ENCODE measurements around the gene CLDN14.
"Not testable (repeated sequence)": the region's sequence is repeated elsewhere in the genome, so short reads cannot be mapped to it uniquely, and the experiment has no call there.

Gene CLDN14

DNA sequence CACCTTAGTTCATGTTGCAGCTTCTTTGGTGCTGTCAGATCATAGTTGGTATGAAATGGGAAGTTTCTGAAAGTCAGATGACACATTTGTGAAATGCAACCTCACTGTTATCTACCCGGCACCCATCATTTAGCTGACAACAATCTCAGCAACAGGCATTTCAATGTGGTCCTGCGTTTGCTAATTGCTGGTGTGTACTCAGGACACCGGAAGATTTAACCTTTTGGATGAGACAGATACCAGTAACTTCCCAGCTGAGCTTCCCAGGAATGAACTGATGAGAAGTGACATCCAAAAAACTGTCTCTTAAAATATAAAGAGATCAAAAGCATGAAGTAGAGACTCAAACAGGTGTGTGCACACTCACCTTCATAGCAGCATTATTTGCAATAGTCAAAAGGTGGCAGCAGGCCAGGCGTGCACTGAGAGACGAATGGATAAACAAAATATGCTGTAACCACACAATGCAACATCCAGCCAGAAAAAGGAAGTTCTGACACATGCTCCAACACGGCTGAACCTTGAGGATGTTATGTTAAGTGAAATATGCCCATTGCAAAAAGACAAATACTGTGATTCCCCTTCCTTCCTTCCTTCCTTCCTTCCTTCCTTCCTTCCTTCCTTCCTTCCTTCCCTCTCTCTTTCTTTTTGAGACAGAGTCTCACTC is 7.9 kb upstream of the CLDN14 start:
- no peaks in the 10 kb centered on the region for H3K9me3 Mint-ChIP-seq
- peaks cover 4% of the 10 kb centered on the region for H3K4me1 Mint-ChIP-seq
- no peak overlapping the region for H3K27ac Mint-ChIP-seq
- ATAC-seq (ENCODE audit: low read depth) = peak; percentile 39
- no peaks in the 10 kb centered on the region for H3K27me3 Mint-ChIP-seq
- no peak overlapping the region for H3K4me3 Mint-ChIP-seq
- no peak for DNase-seq (ENCODE audit: low spot score in 2 of 2)
- H3K36me3 Mint-ChIP-seq = no peaks in the 10 kb centered on the region

- no peak for ATAC-seq (ENCODE audit: low read depth)
Measured at GRCh38 chr21:36486246-36486645, 6.3 kb upstream of the CLDN14 start.

GRCh38 chr21:36485476-36485875 is 5.6 kb upstream of the CLDN14 start:
- Mint-ChIP-seq H3K27ac (no peak overlapping the region), H3K36me3 (no peaks in the 10 kb centered on the region), H3K27me3 (peaks cover 3% of the 10 kb centered on the region), H3K4me3 (no peak overlapping the region), H3K9me3 (no peaks in the 10 kb centered on the region), H3K4me1 (peaks cover 4% of the 10 kb centered on the region)
- DNase-seq (ENCODE audit: low spot score in 2 of 2) (no peak), ATAC-seq (ENCODE audit: low read depth) (no peak)

More at GRCh38 chr21:36486246-36486645, 6.3 kb upstream of the CLDN14 start:
- DNase-seq (ENCODE audit: low spot score in 2 of 2) = no peak
- no peak overlapping the region for H3K4me3 Mint-ChIP-seq
- no peak overlapping the region for H3K27ac Mint-ChIP-seq
- peaks cover 4% of the 10 kb centered on the region for H3K4me1 Mint-ChIP-seq
- H3K9me3 Mint-ChIP-seq = no peaks in the 10 kb centered on the region
- H3K27me3 Mint-ChIP-seq = peaks cover 3% of the 10 kb centered on the region
- no peaks in the 10 kb centered on the region for H3K36me3 Mint-ChIP-seq

- no peaks in the 10 kb centered on the region for H3K9me3 Mint-ChIP-seq
- H3K4me3 Mint-ChIP-seq = no peak overlapping the region
- ATAC-seq (ENCODE audit: low read depth) = no peak
- peaks cover 10% of the 10 kb centered on the region for H3K27me3 Mint-ChIP-seq
- no peak overlapping the region for H3K27ac Mint-ChIP-seq
- H3K4me1 Mint-ChIP-seq = peaks cover 3% of the 10 kb centered on the region
- H3K36me3 Mint-ChIP-seq = no peaks in the 10 kb centered on the region
- DNase-seq (ENCODE audit: low spot score in 2 of 2) = no peak
Measured at GRCh38 chr21:36483095-36483494, 3.2 kb upstream of the CLDN14 start.

DNA sequence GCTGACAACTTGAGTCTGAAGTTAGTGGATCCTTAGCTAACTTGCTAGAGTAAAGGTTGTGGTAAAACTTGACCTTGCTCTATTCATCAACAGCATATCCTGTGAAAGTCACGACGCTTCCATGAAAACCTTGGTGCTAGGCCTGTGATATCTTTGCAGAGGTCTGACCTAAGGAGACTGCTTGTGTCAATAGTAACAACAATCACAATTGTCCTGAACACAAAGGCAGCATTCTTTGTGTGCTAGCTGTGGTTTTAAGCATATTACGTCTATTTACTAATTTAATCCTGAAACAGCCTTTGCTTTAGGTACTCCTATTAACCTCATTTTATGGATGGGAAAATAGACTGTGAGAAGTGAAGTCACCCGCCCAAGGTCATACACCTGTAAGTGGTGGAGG is 2.8 kb upstream of the CLDN14 start:
- Mint-ChIP-seq H3K4me1 (no peaks in the 10 kb centered on the region), H3K9me3 (no peaks in the 10 kb centered on the region), H3K27ac (no peak overlapping the region), H3K27me3 (peaks cover 10% of the 10 kb centered on the region), H3K36me3 (no peaks in the 10 kb centered on the region), H3K4me3 (no peak overlapping the region)
- ATAC-seq (ENCODE audit: low read depth) = no peak
- DNase-seq (ENCODE audit: low spot score in 2 of 2) = no peak

DNA sequence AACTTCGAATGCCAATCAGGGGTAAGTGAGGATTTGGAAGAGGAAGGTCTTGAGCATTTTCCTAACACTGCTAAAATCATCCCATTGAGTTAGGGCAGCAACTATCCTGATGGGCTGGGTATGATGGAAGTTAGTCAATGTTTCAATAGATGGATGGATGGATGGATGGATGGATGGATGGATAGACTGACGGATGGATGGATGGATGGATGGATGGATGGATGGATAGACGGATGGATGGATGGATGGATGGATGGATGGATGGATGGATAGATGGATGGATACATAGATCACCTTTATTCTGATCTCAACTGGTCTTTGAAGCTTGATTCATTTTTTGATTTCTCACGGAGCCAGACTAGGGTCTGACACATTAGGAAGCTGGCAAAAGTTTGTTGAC is 2.3 kb upstream of the CLDN14 start:
- Mint-ChIP-seq H3K4me1 (no peaks in the 10 kb centered on the region), H3K27ac (no peak overlapping the region), H3K36me3 (no peaks in the 10 kb centered on the region), H3K4me3 (no peak overlapping the region), H3K27me3 (peaks cover 10% of the 10 kb centered on the region), H3K9me3 (no peaks in the 10 kb centered on the region)
- DNase-seq (ENCODE audit: low spot score in 2 of 2) = no peak
- ATAC-seq (ENCODE audit: low read depth) = no peak

DNA sequence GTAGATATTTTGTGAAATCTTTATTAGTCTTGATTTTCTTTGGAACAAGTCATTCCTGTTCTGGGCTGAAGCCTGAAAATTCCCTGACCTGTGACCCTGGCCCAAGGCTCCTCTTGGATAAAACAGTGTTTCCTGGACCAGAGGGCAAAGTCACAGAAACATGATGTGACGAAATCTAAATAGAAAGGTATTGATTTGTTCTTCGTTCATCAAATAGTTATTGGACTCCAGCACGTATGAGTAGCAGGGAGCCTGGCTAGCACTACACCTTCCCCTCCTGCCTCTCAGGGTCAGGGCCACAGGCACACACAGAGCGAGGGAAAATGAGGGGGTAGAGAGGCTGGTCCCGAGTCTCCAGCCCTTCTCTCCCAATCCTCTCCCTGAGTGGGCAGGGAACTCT is 1.7 kb upstream of the CLDN14 start:
- no peak for ATAC-seq (ENCODE audit: low read depth)
- H3K9me3 Mint-ChIP-seq = no peaks in the 10 kb centered on the region
- H3K36me3 Mint-ChIP-seq = no peaks in the 10 kb centered on the region
- DNase-seq (ENCODE audit: low spot score in 2 of 2) = no peak
- no peak overlapping the region for H3K4me3 Mint-ChIP-seq
- H3K27ac Mint-ChIP-seq = no peak overlapping the region
- H3K27me3 Mint-ChIP-seq = peaks cover 10% of the 10 kb centered on the region
- H3K4me1 Mint-ChIP-seq = no peaks in the 10 kb centered on the region

GRCh38 chr21:36480618-36481017 is 696 bp upstream of the CLDN14 start:
- Mint-ChIP-seq H3K27ac (no peak overlapping the region), H3K9me3 (no peaks in the 10 kb centered on the region)

DNA sequence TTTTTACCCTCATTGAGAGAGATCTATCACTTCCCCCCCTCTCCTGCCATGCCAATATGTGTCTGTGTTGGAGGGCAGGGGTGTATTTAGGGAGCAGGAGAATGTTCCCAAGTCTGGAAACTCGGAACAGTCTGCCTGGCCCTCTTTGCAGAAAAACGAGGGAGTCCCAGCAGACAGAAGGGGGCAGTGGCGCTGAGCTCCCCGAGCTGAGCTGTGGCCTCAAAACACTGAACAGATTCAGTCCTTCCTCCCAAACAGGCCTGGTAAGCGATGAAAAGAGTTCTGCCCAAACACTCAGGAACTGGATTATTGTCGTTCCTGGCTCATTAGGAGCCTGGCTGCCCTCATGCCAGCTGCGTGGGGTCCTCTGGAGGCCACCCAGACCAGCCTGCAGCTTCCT is 981 bp downstream of the CLDN14 start:
- H3K4me1 Mint-ChIP-seq = no peaks in the 10 kb centered on the region
- ATAC-seq (ENCODE audit: low read depth) = no peak

More at GRCh38 chr21:36480618-36481017, 696 bp upstream of the CLDN14 start:
- no peak overlapping the region for H3K4me3 Mint-ChIP-seq
- ATAC-seq (ENCODE audit: low read depth) = no peak
- H3K4me1 Mint-ChIP-seq = no peaks in the 10 kb centered on the region
- DNase-seq (ENCODE audit: low spot score in 2 of 2) = no peak
- no peaks in the 10 kb centered on the region for H3K36me3 Mint-ChIP-seq
- peaks cover 10% of the 10 kb centered on the region for H3K27me3 Mint-ChIP-seq

DNA sequence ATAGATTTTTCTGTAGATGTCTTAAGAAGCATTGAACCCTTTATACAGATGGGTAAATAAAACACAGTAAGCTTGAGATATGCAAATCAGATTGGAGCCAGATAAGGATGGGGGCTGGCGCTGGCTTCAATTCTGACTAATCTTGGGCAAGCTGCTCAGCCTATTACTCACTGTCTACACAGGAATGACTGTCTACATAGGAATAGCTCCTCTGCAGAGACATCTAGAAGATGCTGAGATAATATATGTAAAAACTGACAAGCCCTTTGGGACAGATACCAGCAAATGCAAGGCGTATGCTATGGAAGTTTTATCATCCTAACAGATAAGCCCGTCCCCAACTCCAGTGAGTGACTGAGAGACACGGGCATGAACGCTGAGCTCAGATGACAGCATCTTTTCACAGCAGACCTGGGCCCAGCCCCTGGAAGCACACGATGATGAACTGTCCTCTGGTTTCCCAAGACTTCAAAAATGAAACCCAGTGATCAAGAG is 1.7 kb downstream of the CLDN14 start:
- no peaks in the 10 kb centered on the region for H3K4me1 Mint-ChIP-seq
- H3K27ac Mint-ChIP-seq = no peak overlapping the region
- H3K9me3 Mint-ChIP-seq = peaks cover 3% of the 10 kb centered on the region
- no peak overlapping the region for H3K4me3 Mint-ChIP-seq
- no peaks in the 10 kb centered on the region for H3K36me3 Mint-ChIP-seq
- DNase-seq (ENCODE audit: low spot score in 2 of 2) (no peak), ATAC-seq (ENCODE audit: low read depth) (no peak)
- peaks cover 10% of the 10 kb centered on the region for H3K27me3 Mint-ChIP-seq

More for the DNA sequence above, 981 bp downstream of the CLDN14 start:
- H3K27ac Mint-ChIP-seq = no peak overlapping the region
- H3K27me3 Mint-ChIP-seq = peaks cover 10% of the 10 kb centered on the region
- H3K36me3 Mint-ChIP-seq = no peaks in the 10 kb centered on the region
- no peaks in the 10 kb centered on the region for H3K9me3 Mint-ChIP-seq
- no peak for DNase-seq (ENCODE audit: low spot score in 2 of 2)
- H3K4me3 Mint-ChIP-seq = no peak overlapping the region

- Mint-ChIP-seq H3K36me3 (no peaks in the 10 kb centered on the region), H3K27me3 (peaks cover 10% of the 10 kb centered on the region)
- no peak for DNase-seq (ENCODE audit: low spot score in 2 of 2)
Measured at GRCh38 chr21:36477559-36477958, 2.4 kb downstream of the CLDN14 start.

GRCh38 chr21:36477001-36477400 is 2.9 kb downstream of the CLDN14 start:
- H3K27me3 Mint-ChIP-seq = peaks cover 7% of the 10 kb centered on the region
- peaks cover 5% of the 10 kb centered on the region for H3K9me3 Mint-ChIP-seq
- peaks cover under 1% of the 10 kb centered on the region for H3K36me3 Mint-ChIP-seq
- no peaks in the 10 kb centered on the region for H3K4me1 Mint-ChIP-seq
- no peak overlapping the region for H3K4me3 Mint-ChIP-seq
- ATAC-seq (ENCODE audit: low read depth) (no peak), DNase-seq (ENCODE audit: low spot score in 2 of 2) (no peak)
- no peak overlapping the region for H3K27ac Mint-ChIP-seq

More at GRCh38 chr21:36477559-36477958, 2.4 kb downstream of the CLDN14 start:
- H3K4me3 Mint-ChIP-seq = no peak overlapping the region
- ATAC-seq (ENCODE audit: low read depth) = no peak
- H3K4me1 Mint-ChIP-seq = no peaks in the 10 kb centered on the region
- H3K9me3 Mint-ChIP-seq = peaks cover 3% of the 10 kb centered on the region
- no peak overlapping the region for H3K27ac Mint-ChIP-seq

- H3K9me3 Mint-ChIP-seq; H3K4me1 Mint-ChIP-seq; H3K27me3 Mint-ChIP-seq; ATAC-seq (ENCODE audit: low read depth); DNase-seq (ENCODE audit: low spot score in 2 of 2); H3K27ac Mint-ChIP-seq; H3K4me3 Mint-ChIP-seq; H3K36me3 Mint-ChIP-seq: not testable (repeated sequence)
Measured at GRCh38 chr21:36476541-36476940, 3.4 kb downstream of the CLDN14 start.

GRCh38 chr21:36474591-36474990 is 5.3 kb downstream of the CLDN14 start:
- DNase-seq (ENCODE audit: low spot score in 2 of 2) (no peak), ATAC-seq (ENCODE audit: low read depth) (no peak)
- peaks cover 8% of the 10 kb centered on the region for H3K9me3 Mint-ChIP-seq
- H3K27ac Mint-ChIP-seq = no peak overlapping the region
- H3K36me3 Mint-ChIP-seq = peaks cover 2% of the 10 kb centered on the region
- H3K4me3 Mint-ChIP-seq = no peak overlapping the region
- H3K4me1 Mint-ChIP-seq = no peaks in the 10 kb centered on the region
- peaks cover 5% of the 10 kb centered on the region for H3K27me3 Mint-ChIP-seq

DNA sequence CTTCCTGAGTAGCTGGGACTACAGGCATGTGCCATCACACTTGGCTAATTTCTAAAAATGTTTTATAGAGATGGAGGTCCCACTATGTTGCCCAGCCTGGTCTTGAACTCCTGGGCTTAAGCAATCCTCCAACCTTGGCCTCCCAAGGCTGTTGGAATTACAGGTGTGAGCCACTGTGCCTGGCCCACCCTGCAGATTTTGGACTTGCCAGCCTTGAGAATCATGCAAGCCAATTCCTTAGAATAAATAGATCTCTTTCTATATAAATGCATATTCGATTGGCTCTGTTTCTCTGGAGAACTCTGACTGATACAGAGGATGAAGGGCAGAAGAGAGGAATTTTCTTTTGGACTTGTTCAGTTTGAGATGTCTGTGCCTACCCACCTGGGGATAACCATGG is 6.7 kb downstream of the CLDN14 start:
- H3K4me1 Mint-ChIP-seq = no peaks in the 10 kb centered on the region
- H3K9me3 Mint-ChIP-seq = peaks cover 8% of the 10 kb centered on the region
- H3K27me3 Mint-ChIP-seq = peaks cover 2% of the 10 kb centered on the region
- H3K36me3 Mint-ChIP-seq = peaks cover 2% of the 10 kb centered on the region
- ATAC-seq (ENCODE audit: low read depth) = no peak
- H3K4me3 Mint-ChIP-seq = no peak overlapping the region
- DNase-seq (ENCODE audit: low spot score in 2 of 2) = no peak
- H3K27ac Mint-ChIP-seq = no peak overlapping the region
